Mesenchymal stem cell (in vitro differentiated cells and primary cell): ENCODE data around the gene ENPP6.

ENCODE experiments used
- DNase-seq: peaks from one replicate; pipeline ENCODE4 v3.0.0-alpha.2; 2013
- H2AFZ ChIP-seq: one replicate; pipeline ENCODE4 v1.6.1; 2013; ENCODE audit warnings: low read depth, mild to moderate bottlenecking, control low read depth, inconsistent platforms, low read length, moderate library complexity
- H2AK5ac ChIP-seq: 2 replicates; pipeline ENCODE4 v1.6.1; 2013; ENCODE audit warnings: low read length, moderate library complexity, mild to moderate bottlenecking, inconsistent platforms; ENCODE audit not compliant: severe bottlenecking
- H2BK120ac ChIP-seq: one replicate; pipeline ENCODE4 v1.6.1; 2013; ENCODE audit warnings: low read depth, mild to moderate bottlenecking, inconsistent platforms, low read length, moderate library complexity
- H2BK12ac ChIP-seq, 2 experiments: one replicate each; pipeline ENCODE4 v1.6.1; 2013; ENCODE audit warnings: inconsistent platforms in 2 of 2, low read length in 2 of 2, mild to moderate bottlenecking in 2 of 2, moderate library complexity in 2 of 2, control low read depth in 1 of 2
- H2BK15ac ChIP-seq: one replicate; pipeline ENCODE4 v1.6.1; 2013; ENCODE audit warnings: mild to moderate bottlenecking, low read depth, inconsistent platforms; ENCODE audit not compliant: poor library complexity, severe bottlenecking
- H2BK5ac ChIP-seq: 2 replicates; pipeline ENCODE4 v1.6.1; 2013; ENCODE audit warnings: low read depth, mild to moderate bottlenecking, low read length, control low read depth, inconsistent platforms; ENCODE audit not compliant: poor library complexity, severe bottlenecking
- H3K14ac ChIP-seq, 2 experiments: one replicate each; pipeline ENCODE4 v1.6.1; 2013; ENCODE audit warnings: inconsistent platforms in 2 of 2, low read length in 2 of 2, control low read depth in 1 of 2, mild to moderate bottlenecking in 1 of 2, moderate library complexity in 1 of 2
- H3K18ac ChIP-seq, 2 experiments: one replicate each; pipeline ENCODE4 v1.6.1; 2013; ENCODE audit warnings: inconsistent platforms in 2 of 2, low read length in 2 of 2, control low read depth in 1 of 2, low read depth in 1 of 2, mild to moderate bottlenecking in 1 of 2
- H3K23ac ChIP-seq, 2 experiments: one replicate each; pipeline ENCODE4 v1.6.1; 2013; ENCODE audit warnings: inconsistent platforms in 2 of 2, low read length in 2 of 2, mild to moderate bottlenecking in 2 of 2, moderate library complexity in 2 of 2, control low read depth in 1 of 2
- H3K27ac ChIP-seq: 2 replicates; pipeline ENCODE4 v1.5.1; 2013; ENCODE audit warnings: mild to moderate bottlenecking, moderate library complexity, low read length, control low read depth, inconsistent platforms; ENCODE audit not compliant: poor library complexity, severe bottlenecking
- H3K27me3 ChIP-seq, 2 experiments: 2 replicates each; pipeline versions ENCODE4 v1.6.1 to v1.7.0; 2013; ENCODE audit warnings: low read length in 2 of 2, mild to moderate bottlenecking in 2 of 2, moderate library complexity in 2 of 2, control low read depth in 1 of 2, inconsistent platforms in 1 of 2; ENCODE audit not compliant: control insufficient read depth in 1 of 2, insufficient read depth in 1 of 2
- H3K36me3 ChIP-seq, 2 experiments: 2 replicates each; pipeline versions ENCODE4 v1.6.1 to v1.7.0; 2013; ENCODE audit warnings: low read length in 2 of 2, control low read depth in 1 of 2, inconsistent platforms in 1 of 2, low read depth in 1 of 2, mild to moderate bottlenecking in 1 of 2; ENCODE audit not compliant: insufficient read depth in 2 of 2, control insufficient read depth in 1 of 2
- H3K4ac ChIP-seq, 2 experiments: one replicate each; pipeline ENCODE4 v1.6.1; 2013; ENCODE audit warnings: inconsistent platforms in 2 of 2, low read length in 2 of 2, mild to moderate bottlenecking in 2 of 2, moderate library complexity in 2 of 2, control low read depth in 1 of 2, low read depth in 1 of 2
- H3K4me1 ChIP-seq: 2 replicates; pipeline ENCODE4 v1.6.1; 2013; ENCODE audit warnings: low read depth, low read length, control low read depth; ENCODE audit not compliant: control insufficient read depth, insufficient read depth
- H3K4me2 ChIP-seq: 2 replicates; pipeline ENCODE4 v1.6.1; 2013; ENCODE audit warnings: low read length, mild to moderate bottlenecking, inconsistent platforms; ENCODE audit not compliant: poor library complexity, severe bottlenecking
- H3K4me3 ChIP-seq, 2 experiments: 2 replicates each; pipeline versions ENCODE4 v1.5.1 to v1.7.0; 2013; ENCODE audit warnings: low read length in 2 of 2, mild to moderate bottlenecking in 2 of 2, control low read depth in 1 of 2, low read depth in 1 of 2; ENCODE audit not compliant: insufficient read depth in 1 of 2
- H3K79me1 ChIP-seq: replicated peaks from 2 replicates; pipeline ENCODE4 v1.6.1; 2013; ENCODE audit warnings: mild to moderate bottlenecking, control low read depth, low read length, inconsistent platforms; ENCODE audit not compliant: poor library complexity, severe bottlenecking
- H3K9ac ChIP-seq: 2 replicates; pipeline ENCODE4 v1.7.0; 2013; ENCODE audit warnings: mild to moderate bottlenecking, low read length, moderate library complexity
- H3K9me3 ChIP-seq: 2 replicates; pipeline ENCODE4 v1.7.0; 2013; ENCODE audit warnings: mild to moderate bottlenecking, low read length; ENCODE audit not compliant: control insufficient read depth
- H4K8ac ChIP-seq: one replicate; pipeline ENCODE4 v1.6.1; 2013; ENCODE audit warnings: inconsistent platforms, mild to moderate bottlenecking, low read length, moderate library complexity
- H4K91ac ChIP-seq: one replicate; pipeline ENCODE4 v1.6.1; 2013; ENCODE audit warnings: mild to moderate bottlenecking, low read length, inconsistent platforms
- WGBS: methylation state at CpG from one replicate; pipeline ENCODE4 v1.1.7; 2013; ENCODE audit warnings: mixed read lengths; 5-methylcytosine and 5-hydroxymethylcytosine counted together

ENPP6 gene

DNA sequence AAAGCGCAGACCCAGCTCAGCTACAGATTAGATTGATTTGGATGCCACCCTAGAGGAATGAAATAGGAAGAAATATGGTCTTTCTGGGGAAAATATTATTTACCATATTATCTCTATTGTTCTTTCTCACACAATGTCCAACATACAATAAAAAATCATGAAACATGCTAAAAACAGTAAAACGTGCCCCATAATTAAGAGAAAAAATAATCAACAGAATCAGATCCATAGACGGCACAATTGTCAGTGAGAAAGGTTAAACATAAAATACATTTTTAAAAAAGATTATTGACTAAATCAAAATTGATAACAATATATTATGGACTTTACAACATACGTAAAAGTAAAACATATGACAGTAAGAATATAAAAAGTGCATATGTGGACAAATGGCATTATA, 90.9 kb downstream of the ENPP6 start:
- Histone ChIP-seq H2BK15ac (no peak overlapping the region), H3K14ac (no peak overlapping the region), H3K23ac (no peak overlapping the region), H4K8ac (no peak overlapping the region), H2BK5ac (no peak overlapping the region), H2BK120ac (no peak overlapping the region), H3K4me1 (no peaks in the 10 kb centered on the region), H3K36me3 (no peaks in the 10 kb centered on the region), H3K18ac (no peak overlapping the region), H3K4me2 (no peak overlapping the region), H3K79me1 (no peaks in the 10 kb centered on the region), H3K4me3 (no peak overlapping the region), H2AK5ac (no peak overlapping the region), H3K9ac (no peak overlapping the region), H2AFZ (no peak overlapping the region), H3K9me3 (no peaks in the 10 kb centered on the region), H2BK12ac (no peak overlapping the region), H3K27me3 (peaks cover 0 to 4% of the 10 kb centered on the region in 2 experiments), H3K27ac (no peak overlapping the region), H4K91ac (no peak overlapping the region), H3K4ac (no peak overlapping the region)
- no peak for DNase-seq
- 78% methylated on average over 1 of the region's 4 CpGs for WGBS

GRCh38 chr4:184122631-184123408, 94.9 kb downstream of the ENPP6 start:
- Histone ChIP-seq H4K8ac (no peak overlapping the region), H2AFZ (no peak overlapping the region), H3K23ac (no peak overlapping the region), H3K4me2 (no peak overlapping the region), H2BK12ac (no peak overlapping the region), H3K4me1 (no peaks in the 10 kb centered on the region), H2BK15ac (no peak overlapping the region), H3K27ac (no peak overlapping the region), H2BK120ac (no peak overlapping the region), H3K18ac (no peak overlapping the region), H3K36me3 (no peaks in the 10 kb centered on the region), H3K9me3 (no peaks in the 10 kb centered on the region), H3K4me3 (no peak overlapping the region), H3K27me3 (peaks cover 0 to 4% of the 10 kb centered on the region in 2 experiments), H3K9ac (no peak overlapping the region), H2AK5ac (no peak overlapping the region), H3K14ac (no peak overlapping the region), H2BK5ac (no peak overlapping the region), H3K4ac (no peak overlapping the region), H4K91ac (no peak overlapping the region), H3K79me1 (no peaks in the 10 kb centered on the region)
- no peak for DNase-seq
- WGBS = 84% methylated on average over 12 of the region's 13 CpGs

GRCh38 chr4:184120549-184121127, 97.0 kb downstream of the ENPP6 start:
- no peaks in the 10 kb centered on the region for H3K4me1 ChIP-seq
- H3K27me3 ChIP-seq = peaks cover 0 to 4% of the 10 kb centered on the region in 2 experiments
- H3K9ac ChIP-seq = no peak overlapping the region
- H3K36me3 ChIP-seq = no peaks in the 10 kb centered on the region
- no peak overlapping the region for H4K8ac ChIP-seq
- no peak overlapping the region for H3K23ac ChIP-seq
- H2BK12ac ChIP-seq = no peak overlapping the region
- H3K4me2 ChIP-seq = no peak overlapping the region
- no peak overlapping the region for H2AFZ ChIP-seq
- DNase-seq = no peak
- no peak overlapping the region for H3K4ac ChIP-seq
- no peak overlapping the region for H2BK120ac ChIP-seq
- H3K9me3 ChIP-seq = no peaks in the 10 kb centered on the region
- H2AK5ac ChIP-seq = no peak overlapping the region
- no peak overlapping the region for H3K18ac ChIP-seq
- H3K79me1 ChIP-seq = no peaks in the 10 kb centered on the region
- H3K14ac ChIP-seq = no peak overlapping the region
- H3K4me3 ChIP-seq = no peak overlapping the region
- H3K27ac ChIP-seq = no peak overlapping the region
- 78% methylated on average over 9 of the region's 10 CpGs for WGBS
- H2BK15ac ChIP-seq = no peak overlapping the region
- H4K91ac ChIP-seq = no peak overlapping the region
- no peak overlapping the region for H2BK5ac ChIP-seq

DNA sequence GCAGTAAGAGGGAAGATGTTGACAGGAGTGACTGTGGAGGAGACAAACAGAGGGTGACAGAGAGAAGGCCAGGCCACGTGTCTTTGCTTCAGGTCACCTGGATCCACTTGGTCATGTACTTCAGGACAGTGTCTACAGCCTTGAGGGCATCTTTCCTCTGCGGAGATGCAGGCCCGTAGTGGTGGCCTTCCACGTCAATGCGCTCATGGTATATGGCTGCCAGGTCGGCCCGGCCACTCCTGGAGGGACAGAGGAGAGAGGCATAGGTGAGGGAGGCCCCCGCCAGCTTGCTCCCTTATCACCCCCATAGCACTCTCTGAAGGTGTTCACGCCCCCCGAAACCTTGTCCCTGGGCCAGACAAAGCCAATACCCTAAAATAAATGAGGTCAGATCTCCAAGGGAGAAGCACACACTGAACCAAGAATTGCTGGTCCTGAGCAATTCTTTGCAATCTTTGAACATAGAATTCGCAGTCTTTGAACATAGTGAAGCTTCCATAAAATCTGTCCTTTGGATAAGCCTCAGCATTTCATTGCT, 99.9 kb downstream of the ENPP6 start:
- no peak overlapping the region for H2AK5ac ChIP-seq
- no peak overlapping the region for H3K23ac ChIP-seq
- no peaks in the 10 kb centered on the region for H3K9me3 ChIP-seq
- no peak overlapping the region for H3K9ac ChIP-seq
- H2BK120ac ChIP-seq = no peak overlapping the region
- H4K91ac ChIP-seq = no peak overlapping the region
- H3K4me2 ChIP-seq = no peak overlapping the region
- no peak for DNase-seq
- no peak overlapping the region for H2BK12ac ChIP-seq
- H3K27ac ChIP-seq = no peak overlapping the region
- peak overlapping the region in 1 of 2 experiments; percentile 36 for H3K14ac ChIP-seq
- no peak overlapping the region for H4K8ac ChIP-seq
- 84% methylated on average over 11 of the region's 11 CpGs for WGBS
- H2AFZ ChIP-seq = no peak overlapping the region
- H2BK5ac ChIP-seq = no peak overlapping the region
- peaks cover 0 to 8% of the 10 kb centered on the region in 2 experiments for H3K27me3 ChIP-seq
- no peak overlapping the region for H3K18ac ChIP-seq
- no peak overlapping the region for H2BK15ac ChIP-seq
- no peaks in the 10 kb centered on the region for H3K79me1 ChIP-seq
- no peak overlapping the region for H3K4me3 ChIP-seq
- H3K36me3 ChIP-seq = no peaks in the 10 kb centered on the region
- no peak overlapping the region for H3K4ac ChIP-seq
- no peaks in the 10 kb centered on the region for H3K4me1 ChIP-seq
